ENCODE data around the gene CHPT1.

GRCh38 chr12:101746196-101746595 is 48.8 kb downstream of the CHPT1 start:
- TF ChIP-seq FOXK2 (IDR thresholded peaks at IDR 0.05) (no peak), CTBP1 (IDR thresholded peaks at IDR 0.05; ENCODE audit: borderline replicate concordance) (no peak), LEF1 (IDR thresholded peaks at IDR 0.05; ENCODE audit: borderline replicate concordance) (no peak), FOXM1 (IDR thresholded peaks at IDR 0.05; ENCODE audit: borderline replicate concordance) (no peak), SP1 (IDR thresholded peaks at IDR 0.05) (no peak), BHLHE40 (IDR thresholded peaks at IDR 0.05; ENCODE audit: borderline replicate concordance) (no peak), FOXA1 (IDR thresholded peaks at IDR 0.05) (no peak)
